IPS-11a (cell line): ENCODE measurements around the gene RBM8A.

Experiments used
- H3K4me3 ChIP-seq: one replicate; pipeline ENCODE4 v1.5.1; 2013; ENCODE audit warnings: low read depth, low read length, control low read depth

Gene RBM8A

DNA sequence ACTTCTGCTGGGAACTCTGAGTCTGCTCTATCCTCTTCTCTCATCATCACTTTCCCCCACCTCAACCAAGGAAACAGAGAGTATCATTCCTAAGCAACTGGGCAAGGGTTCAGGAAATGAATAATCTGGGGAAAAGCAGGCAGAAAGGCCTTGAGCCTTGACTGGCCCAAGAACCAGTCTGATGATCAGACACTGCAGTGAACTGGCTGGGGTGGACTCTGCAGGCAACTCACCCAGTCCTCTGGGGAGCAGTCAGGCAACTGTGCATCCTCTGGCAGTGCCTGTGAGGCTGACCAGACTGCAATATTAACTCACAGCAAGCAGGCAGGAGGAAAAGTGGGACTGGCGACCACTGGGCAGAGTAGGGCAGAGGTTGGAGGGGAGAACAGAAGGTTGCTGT is 42.6 kb downstream of the RBM8A start:
- H3K4me3 ChIP-seq, result no peak overlapping the region

- no peak overlapping the region for H3K4me3 ChIP-seq
Measured at GRCh38 chr1:145879775-145880174, 47.5 kb downstream of the RBM8A start.

GRCh38 chr1:145878724-145879123 is 48.6 kb downstream of the RBM8A start:
- H3K4me3 ChIP-seq, result no peak overlapping the region

DNA sequence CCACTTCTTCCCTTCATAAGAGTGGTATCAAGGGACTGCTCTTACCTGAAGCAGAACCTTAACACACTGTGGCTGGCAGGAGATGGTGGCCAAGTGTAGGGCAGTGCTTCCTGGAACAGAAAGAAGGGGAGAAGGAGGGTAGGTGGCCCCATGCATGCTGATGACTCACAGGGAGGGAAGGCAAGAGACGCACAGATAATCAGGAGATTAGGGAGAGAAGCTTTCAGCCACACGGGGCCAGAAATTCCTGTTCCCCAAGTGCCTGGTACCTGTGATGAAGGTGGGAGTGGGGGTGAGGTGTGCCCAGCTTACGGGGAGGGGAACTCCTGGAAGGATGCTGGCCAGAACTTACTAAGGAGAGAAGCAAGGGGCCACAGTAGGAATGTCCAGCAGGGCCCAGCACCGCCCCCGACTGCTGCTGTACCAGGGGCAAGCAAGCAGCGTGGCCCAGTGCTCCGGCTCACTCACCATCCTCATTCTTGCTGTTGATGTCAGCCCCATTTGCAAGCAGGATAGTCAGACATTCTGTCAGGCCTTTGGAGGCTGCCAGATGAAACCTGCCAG is 49.3 kb downstream of the RBM8A start:
- H3K4me3 ChIP-seq, result no peak overlapping the region

DNA sequence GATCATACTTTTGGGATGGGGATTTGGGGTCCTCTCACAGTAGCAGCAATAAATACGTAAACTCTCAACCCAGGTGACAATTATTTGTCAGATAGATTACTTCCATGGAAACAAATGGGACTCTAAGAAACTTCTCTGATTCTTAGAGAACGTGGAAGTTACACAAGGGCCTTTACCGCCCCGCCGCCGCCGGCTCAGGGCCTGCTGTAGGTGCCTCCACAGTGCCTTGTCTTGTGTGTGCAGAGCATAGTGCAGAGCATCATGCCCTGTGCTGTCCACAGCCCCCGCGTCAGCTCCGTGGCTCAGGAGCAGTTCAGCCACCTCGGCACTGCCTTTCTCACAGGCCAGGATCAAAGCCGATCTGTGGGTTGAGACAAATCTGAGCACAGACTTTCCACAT is 52.6 kb downstream of the RBM8A start:
- H3K4me3 ChIP-seq, result no peak overlapping the region

DNA sequence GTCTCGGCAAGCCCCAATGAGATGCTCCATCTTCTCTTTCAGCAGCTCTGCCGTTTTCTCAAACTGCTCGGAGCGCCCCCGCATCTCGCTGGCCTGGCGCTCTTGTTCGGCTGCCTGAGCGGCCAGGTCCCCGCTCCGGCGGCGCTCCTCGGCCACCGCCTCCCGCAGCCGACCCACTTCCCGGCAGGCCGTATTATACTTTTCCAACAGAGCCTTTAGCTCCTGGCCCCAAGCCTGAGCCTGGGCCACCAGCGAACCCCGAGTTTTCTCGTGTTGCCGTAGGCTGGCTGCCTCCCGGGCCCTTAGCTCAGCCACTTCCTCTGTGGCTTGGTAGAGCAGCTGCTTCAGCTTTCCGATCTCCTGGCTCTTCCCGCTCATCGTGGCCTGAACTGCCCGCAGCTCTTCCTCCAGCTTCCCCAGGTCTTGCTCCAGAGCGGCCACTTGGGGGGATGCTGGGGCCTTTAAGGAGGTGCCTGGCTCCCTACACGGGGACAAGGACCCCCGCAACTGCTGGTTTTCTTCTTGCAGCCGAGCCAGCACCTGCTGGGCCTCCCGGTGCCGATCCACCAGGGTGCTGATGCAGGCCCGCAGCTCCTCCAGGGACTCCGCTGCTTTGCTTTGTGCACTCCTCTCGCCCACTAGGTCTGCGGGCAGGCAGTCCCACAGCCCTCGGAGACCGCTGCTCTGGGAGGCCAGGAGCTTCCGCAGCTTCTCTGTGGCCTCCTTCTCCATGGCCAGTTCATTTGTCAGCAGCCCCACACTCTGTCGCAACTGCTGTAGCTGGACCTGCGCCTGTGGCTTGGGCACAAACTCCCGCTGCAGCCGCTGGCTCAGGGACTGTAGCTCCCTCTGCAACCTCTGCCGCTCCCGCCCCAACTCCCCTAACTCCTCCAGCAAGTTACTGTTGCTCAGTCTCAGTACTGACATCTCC is 55.0 kb downstream of the RBM8A start:
- H3K4me3 ChIP-seq, result peak overlapping the region; percentile 31
